H1 (cell line): ENCODE results near the gene CENPP. TPM values are rescaled to one million over a fixed set of nuclear protein-coding genes. Genes with fewer than 3 reads are reported as not detected.

Source experiments
- CBX8 ChIP-seq: fragments of 300-800, 300-1000 bp; sonication (generic); IDR thresholded peaks from 2 replicates; pipeline ENCODE4 v1.7.1; 2016; ENCODE audit warnings: low read depth, low read length, borderline replicate concordance
- CTCF ChIP-seq, 3 experiments: IDR thresholded peaks; 1 replicate in 2 of 3; 2 replicates in 1 of 3; pipeline versions ENCODE4 v1.5.1 to v1.6.1; 2011; ENCODE audit warnings: low read length in 3 of 3, mild to moderate bottlenecking in 3 of 3, inconsistent platforms in 2 of 3, low read depth in 1 of 3, moderate library complexity in 1 of 3; ENCODE audit not compliant: insufficient read depth in 1 of 3; ENCODE audit errors: control extremely low read depth in 1 of 3
- E2F6 ChIP-seq: IDR thresholded peaks from 2 replicates; pipeline ENCODE4 v1.6.1; 2012; ENCODE audit warnings: inconsistent platforms
- JUND ChIP-seq: IDR thresholded peaks from 2 replicates; pipeline ENCODE4 v1.6.1; 2011; ENCODE audit warnings: mild to moderate bottlenecking, improper control_type of control experiment, low read length
- KDM1A ChIP-seq: fragments of 200-600, 300-600 bp; sonication (generic); IDR thresholded peaks from 2 replicates; pipeline ENCODE4 v1.7.1; 2016; ENCODE audit warnings: mild to moderate bottlenecking, low read length, borderline replicate concordance
- polyA plus RNA-seq, 7 experiments: library from polyadenylated mRNA; depleted of rRNA in 3 of 7; stranded (reverse) in 5 of 7; unstranded in 2 of 7; fragments of >200 nt in 5 of 7; fragments of 200-250 nt in 2 of 7; gene quantifications; 1 replicate in 5 of 7; 2 replicates in 1 of 7; 4 replicates in 1 of 7; pipeline versions ENCODE4 v1.2.1 to v1.2.3, GENCODE V29; 2011 to 2013; ENCODE audit warnings: missing spikeins in 2 of 7, mixed read lengths in 2 of 7
- total RNA-seq: library from RNA; stranded (reverse); fragmentation: NEBNext Ultra II Directional; extraction: Animal tissue kit (Norgen Biotek cat#: 25700); gene quantifications from 2 replicates; pipeline ENCODE4 v1.2.1, GENCODE V29; 2021
- TF ChIP-seq, protein P1 (sequence below): fragments of 300-600 bp; sonication (generic); IDR thresholded peaks from 2 replicates; pipeline ENCODE4 v1.7.1; 2012; ENCODE audit warnings: low read length, moderate library complexity, mild to moderate bottlenecking, inconsistent platforms; ENCODE audit not compliant: insufficient replicate concordance
- TF ChIP-seq, protein P2 (sequence below): IDR thresholded peaks from 2 replicates; pipeline ENCODE4 v1.6.1; 2011; ENCODE audit warnings: low read depth, mild to moderate bottlenecking, low read length; ENCODE audit not compliant: insufficient read depth

Gene CENPP
- total and polyA plus RNA-seq, 2 of the 8 experiments (the other 6 are each of a cell fraction or from before 2014, with no cell fraction given) = 2.7 to 10.8 TPM

GRCh38 chr9:92478783-92479182 lies 153.0 kb downstream of the CENPP start (continued):
- TF ChIP-seq, protein P1, sequence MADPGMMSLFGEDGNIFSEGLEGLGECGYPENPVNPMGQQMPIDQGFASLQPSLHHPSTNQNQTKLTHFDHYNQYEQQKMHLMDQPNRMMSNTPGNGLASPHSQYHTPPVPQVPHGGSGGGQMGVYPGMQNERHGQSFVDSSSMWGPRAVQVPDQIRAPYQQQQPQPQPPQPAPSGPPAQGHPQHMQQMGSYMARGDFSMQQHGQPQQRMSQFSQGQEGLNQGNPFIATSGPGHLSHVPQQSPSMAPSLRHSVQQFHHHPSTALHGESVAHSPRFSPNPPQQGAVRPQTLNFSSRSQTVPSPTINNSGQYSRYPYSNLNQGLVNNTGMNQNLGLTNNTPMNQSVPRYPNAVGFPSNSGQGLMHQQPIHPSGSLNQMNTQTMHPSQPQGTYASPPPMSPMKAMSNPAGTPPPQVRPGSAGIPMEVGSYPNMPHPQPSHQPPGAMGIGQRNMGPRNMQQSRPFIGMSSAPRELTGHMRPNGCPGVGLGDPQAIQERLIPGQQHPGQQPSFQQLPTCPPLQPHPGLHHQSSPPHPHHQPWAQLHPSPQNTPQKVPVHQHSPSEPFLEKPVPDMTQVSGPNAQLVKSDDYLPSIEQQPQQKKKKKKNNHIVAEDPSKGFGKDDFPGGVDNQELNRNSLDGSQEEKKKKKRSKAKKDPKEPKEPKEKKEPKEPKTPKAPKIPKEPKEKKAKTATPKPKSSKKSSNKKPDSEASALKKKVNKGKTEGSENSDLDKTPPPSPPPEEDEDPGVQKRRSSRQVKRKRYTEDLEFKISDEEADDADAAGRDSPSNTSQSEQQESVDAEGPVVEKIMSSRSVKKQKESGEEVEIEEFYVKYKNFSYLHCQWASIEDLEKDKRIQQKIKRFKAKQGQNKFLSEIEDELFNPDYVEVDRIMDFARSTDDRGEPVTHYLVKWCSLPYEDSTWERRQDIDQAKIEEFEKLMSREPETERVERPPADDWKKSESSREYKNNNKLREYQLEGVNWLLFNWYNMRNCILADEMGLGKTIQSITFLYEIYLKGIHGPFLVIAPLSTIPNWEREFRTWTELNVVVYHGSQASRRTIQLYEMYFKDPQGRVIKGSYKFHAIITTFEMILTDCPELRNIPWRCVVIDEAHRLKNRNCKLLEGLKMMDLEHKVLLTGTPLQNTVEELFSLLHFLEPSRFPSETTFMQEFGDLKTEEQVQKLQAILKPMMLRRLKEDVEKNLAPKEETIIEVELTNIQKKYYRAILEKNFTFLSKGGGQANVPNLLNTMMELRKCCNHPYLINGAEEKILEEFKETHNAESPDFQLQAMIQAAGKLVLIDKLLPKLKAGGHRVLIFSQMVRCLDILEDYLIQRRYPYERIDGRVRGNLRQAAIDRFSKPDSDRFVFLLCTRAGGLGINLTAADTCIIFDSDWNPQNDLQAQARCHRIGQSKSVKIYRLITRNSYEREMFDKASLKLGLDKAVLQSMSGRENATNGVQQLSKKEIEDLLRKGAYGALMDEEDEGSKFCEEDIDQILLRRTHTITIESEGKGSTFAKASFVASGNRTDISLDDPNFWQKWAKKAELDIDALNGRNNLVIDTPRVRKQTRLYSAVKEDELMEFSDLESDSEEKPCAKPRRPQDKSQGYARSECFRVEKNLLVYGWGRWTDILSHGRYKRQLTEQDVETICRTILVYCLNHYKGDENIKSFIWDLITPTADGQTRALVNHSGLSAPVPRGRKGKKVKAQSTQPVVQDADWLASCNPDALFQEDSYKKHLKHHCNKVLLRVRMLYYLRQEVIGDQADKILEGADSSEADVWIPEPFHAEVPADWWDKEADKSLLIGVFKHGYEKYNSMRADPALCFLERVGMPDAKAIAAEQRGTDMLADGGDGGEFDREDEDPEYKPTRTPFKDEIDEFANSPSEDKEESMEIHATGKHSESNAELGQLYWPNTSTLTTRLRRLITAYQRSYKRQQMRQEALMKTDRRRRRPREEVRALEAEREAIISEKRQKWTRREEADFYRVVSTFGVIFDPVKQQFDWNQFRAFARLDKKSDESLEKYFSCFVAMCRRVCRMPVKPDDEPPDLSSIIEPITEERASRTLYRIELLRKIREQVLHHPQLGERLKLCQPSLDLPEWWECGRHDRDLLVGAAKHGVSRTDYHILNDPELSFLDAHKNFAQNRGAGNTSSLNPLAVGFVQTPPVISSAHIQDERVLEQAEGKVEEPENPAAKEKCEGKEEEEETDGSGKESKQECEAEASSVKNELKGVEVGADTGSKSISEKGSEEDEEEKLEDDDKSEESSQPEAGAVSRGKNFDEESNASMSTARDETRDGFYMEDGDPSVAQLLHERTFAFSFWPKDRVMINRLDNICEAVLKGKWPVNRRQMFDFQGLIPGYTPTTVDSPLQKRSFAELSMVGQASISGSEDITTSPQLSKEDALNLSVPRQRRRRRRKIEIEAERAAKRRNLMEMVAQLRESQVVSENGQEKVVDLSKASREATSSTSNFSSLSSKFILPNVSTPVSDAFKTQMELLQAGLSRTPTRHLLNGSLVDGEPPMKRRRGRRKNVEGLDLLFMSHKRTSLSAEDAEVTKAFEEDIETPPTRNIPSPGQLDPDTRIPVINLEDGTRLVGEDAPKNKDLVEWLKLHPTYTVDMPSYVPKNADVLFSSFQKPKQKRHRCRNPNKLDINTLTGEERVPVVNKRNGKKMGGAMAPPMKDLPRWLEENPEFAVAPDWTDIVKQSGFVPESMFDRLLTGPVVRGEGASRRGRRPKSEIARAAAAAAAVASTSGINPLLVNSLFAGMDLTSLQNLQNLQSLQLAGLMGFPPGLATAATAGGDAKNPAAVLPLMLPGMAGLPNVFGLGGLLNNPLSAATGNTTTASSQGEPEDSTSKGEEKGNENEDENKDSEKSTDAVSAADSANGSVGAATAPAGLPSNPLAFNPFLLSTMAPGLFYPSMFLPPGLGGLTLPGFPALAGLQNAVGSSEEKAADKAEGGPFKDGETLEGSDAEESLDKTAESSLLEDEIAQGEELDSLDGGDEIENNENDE = no peak
- TF ChIP-seq JUND (no peak), KDM1A (no peak), CTCF (IDR thresholded peaks at IDR 0.05; ENCODE audit: control extremely low read depth in 1 of 3, insufficient read depth in 1 of 3, low read depth in 1 of 3, low read length in 3 of 3) (no peak), CBX8 (no peak), E2F6 (no peak)
- TF ChIP-seq, protein P2, sequence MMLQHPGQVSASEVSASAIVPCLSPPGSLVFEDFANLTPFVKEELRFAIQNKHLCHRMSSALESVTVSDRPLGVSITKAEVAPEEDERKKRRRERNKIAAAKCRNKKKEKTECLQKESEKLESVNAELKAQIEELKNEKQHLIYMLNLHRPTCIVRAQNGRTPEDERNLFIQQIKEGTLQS = no peak
